ELF-1 (cell line): Measurements from ENCODE around the gene SGPP1.
A peak's percentile ranks its signal among the peaks of the same experiment; 100 is the strongest.
"Not testable (repeated sequence)": the region's sequence is repeated elsewhere in the genome, so short reads cannot be mapped to it uniquely, and the experiment has no call there.

Source experiments
- DNase-seq: peaks from one replicate; pipeline ENCODE4 v3.0.0-alpha.2; 2016; ENCODE audit warnings: low read depth, low spot score

SGPP1 gene

GRCh38 chr14:63726499-63726898, 1.4 kb downstream of the SGPP1 start:
- DNase-seq, result no peak

- no peak for DNase-seq
These were observed 1.9 kb downstream of the SGPP1 start for GRCh38 chr14:63725786-63726460.

GRCh38 chr14:63717702-63718101, 10.2 kb downstream of the SGPP1 start:
- no peak for DNase-seq

- no peak for DNase-seq
These were observed 12.5 kb downstream of the SGPP1 start for GRCh38 chr14:63715360-63715759.

- no peak for DNase-seq
These were observed 14.1 kb downstream of the SGPP1 start for GRCh38 chr14:63713764-63714163.

- DNase-seq, result no peak
These were observed 14.8 kb downstream of the SGPP1 start for GRCh38 chr14:63713058-63713457.

GRCh38 chr14:63712123-63712522, 15.7 kb downstream of the SGPP1 start:
- no peak for DNase-seq

GRCh38 chr14:63710497-63710896, 17.4 kb downstream of the SGPP1 start:
- DNase-seq, result no peak

- no peak for DNase-seq
These were observed 18.3 kb downstream of the SGPP1 start for GRCh38 chr14:63709589-63709988.

- DNase-seq, result no peak
These were observed 20.6 kb downstream of the SGPP1 start for GRCh38 chr14:63707216-63707615.

- DNase-seq, result no peak
These were observed 22.2 kb downstream of the SGPP1 start for GRCh38 chr14:63705561-63706070.

- DNase-seq, result not testable (repeated sequence)
These were observed 25.3 kb downstream of the SGPP1 start for GRCh38 chr14:63702530-63702929.

- DNase-seq, result no peak
These were observed 26.1 kb downstream of the SGPP1 start for GRCh38 chr14:63701606-63702299.

- DNase-seq, result no peak
These were observed 35.4 kb downstream of the SGPP1 start for GRCh38 chr14:63692310-63693020.

GRCh38 chr14:63689132-63689531, 38.7 kb downstream of the SGPP1 start:
- DNase-seq, result no peak

- DNase-seq, result no peak
These were observed 40.9 kb downstream of the SGPP1 start for GRCh38 chr14:63686926-63687325.

- DNase-seq, result no peak
These were observed 42.5 kb downstream of the SGPP1 start for GRCh38 chr14:63685401-63685800.

- DNase-seq, result no peak
These were observed 44.9 kb downstream of the SGPP1 start for GRCh38 chr14:63682727-63683593.

GRCh38 chr14:63678536-63678935, 49.3 kb downstream of the SGPP1 start:
- no peak for DNase-seq

GRCh38 chr14:63677891-63678379, 49.9 kb downstream of the SGPP1 start:
- DNase-seq, result peak; percentile 78

GRCh38 chr14:63676615-63677014, 51.2 kb downstream of the SGPP1 start:
- no peak for DNase-seq
